HepG2 (cell line): Measurements from ENCODE around the gene CENPW. TPM values are rescaled to one million over a fixed set of nuclear protein-coding genes. Genes with fewer than 3 reads are reported as not detected.

Source experiments
- ATAC-seq: fragments of 200-7000 bp; cut with Tn5 transposase; 3 replicates; pipeline ENCODE4 v1.9.1; 2020; ENCODE audit warnings: mild to moderate bottlenecking, moderate library complexity
- BruUV-seq: library from RNA; stranded (reverse); fragments of 400-500 nt; replicated peaks from 2 replicates; lab custom pipeline; 2021; lab: Mats Ljungman, UMichigan
- CTCF ChIA-PET: fragments of 300-600 bp; formaldehyde crosslinking; extraction: SDS; loops from one replicate; lab custom pipeline; 2021; ENCODE audit warnings: low total read pairs, inconsistent platforms, low intra/inter-chr PET ratio; lab: Yijun Ruan, JAX
- POLR2A ChIA-PET: fragments of 350-600 bp; sonication (Branson Sonifier 250); formaldehyde crosslinking; loops from one replicate; lab custom pipeline; 2020; ENCODE audit warnings: antibody characterized with exemption, inconsistent platforms; lab: Yijun Ruan, JAX
- DNase-seq: peaks from one replicate; pipeline ENCODE4 v3.0.0-alpha.2; 2015; ENCODE audit warnings: low spot score
- FAIRE-seq: peaks from 3 replicates; lab custom pipeline; 2011; peaks lifted over from hg19 to GRCh38; lab: Jason Lieb, UNC
- H2AFZ ChIP-seq: one replicate; pipeline ENCODE4 v1.6.1; 2011; ENCODE audit warnings: low read length, inconsistent platforms
- H3K27ac ChIP-seq: fragments of 300-600 bp; 3 replicates; pipeline ENCODE4 v1.8.0; 2011; ENCODE audit warnings: mixed run types, mild to moderate bottlenecking, mixed read lengths, low read length, inconsistent platforms; ENCODE audit not compliant: insufficient read depth; ENCODE audit errors: extremely low read length
- H3K27me3 ChIP-seq, 2 experiments: fragments of 200-600 bp in 1 of 2; 2 replicates in 1 of 2; 3 replicates in 1 of 2; pipeline versions ENCODE4 v1.6.0 to v1.8.0; 2011; ENCODE audit warnings: low read length in 2 of 2, mild to moderate bottlenecking in 2 of 2, moderate library complexity in 2 of 2, inconsistent platforms in 1 of 2; ENCODE audit not compliant: insufficient read depth in 2 of 2, control insufficient read depth in 1 of 2
- H3K36me3 ChIP-seq, 2 experiments: fragments of 200-600 bp in 1 of 2; replicated peaks in 1 of 2; 2 replicates in 1 of 2; 3 replicates in 1 of 2; pipeline versions ENCODE4 v1.5.1 to v1.8.0; 2011; ENCODE audit warnings: low read length in 2 of 2, inconsistent platforms in 1 of 2; ENCODE audit not compliant: insufficient read depth in 2 of 2, control insufficient read depth in 1 of 2
- H3K4me1 ChIP-seq: 2 replicates; pipeline ENCODE4 v1.5.1; 2012; ENCODE audit warnings: low read length, inconsistent platforms; ENCODE audit not compliant: insufficient read depth
- H3K4me2 ChIP-seq: 2 replicates; pipeline ENCODE4 v1.6.0; 2011; ENCODE audit warnings: low read depth, low read length, inconsistent platforms
- H3K4me3 ChIP-seq, 3 experiments: fragments of 200-600 bp in 1 of 3; sonication (generic), shearing (Covaris generic) in 1 of 3; replicated peaks in 1 of 3; 2 replicates each; pipeline ENCODE4 v1.5.1; 2011 to 2016; ENCODE audit warnings: low read length in 3 of 3, inconsistent platforms in 2 of 3, low read depth in 2 of 3, mild to moderate bottlenecking in 2 of 3, control low read depth in 1 of 3, mixed read lengths in 1 of 3; ENCODE audit not compliant: insufficient read depth in 1 of 3
- H3K79me2 ChIP-seq: one replicate; pipeline ENCODE4 v1.6.1; 2011; ENCODE audit warnings: low read length, inconsistent platforms; ENCODE audit not compliant: insufficient read depth
- H3K9ac ChIP-seq: 2 replicates; pipeline ENCODE4 v1.6.0; 2011; ENCODE audit warnings: mild to moderate bottlenecking, low read depth, low read length, inconsistent platforms; ENCODE audit not compliant: insufficient read depth
- H3K9me3 ChIP-seq: 2 replicates; pipeline ENCODE4 v1.5.1; 2012; ENCODE audit warnings: mild to moderate bottlenecking, low read length
- H4K20me1 ChIP-seq: 2 replicates; pipeline ENCODE4 v1.6.0; 2011; ENCODE audit warnings: inconsistent platforms, mild to moderate bottlenecking, low read length, moderate library complexity; ENCODE audit not compliant: insufficient read depth
- MAF1 ChIP-seq: sonication (generic); formaldehyde crosslinking; IDR thresholded peaks from 2 replicates; pipeline ENCODE4 v1.5.0; 2020; ENCODE audit warnings: missing genetic modification reagents, borderline replicate concordance
- NFIC ChIP-seq: IDR thresholded peaks from 2 replicates; pipeline ENCODE4 v1.6.1; 2012; ENCODE audit warnings: mild to moderate bottlenecking, low read length, inconsistent platforms
- TSC22D2 ChIP-seq: sonication (generic); formaldehyde crosslinking; IDR thresholded peaks from 2 replicates; pipeline ENCODE4 v1.5.1; 2020; ENCODE audit warnings: missing genetic modification reagents, mild to moderate bottlenecking, borderline replicate concordance
- ZNF672 ChIP-seq: sonication (generic); formaldehyde crosslinking; IDR thresholded peaks from 2 replicates; pipeline ENCODE4 v1.8.1; 2022; ENCODE audit warnings: missing genetic modification reagents
- ZNF704 ChIP-seq: sonication (generic); formaldehyde crosslinking; IDR thresholded peaks from 2 replicates; pipeline ENCODE4 v1.8.1; 2023; ENCODE audit warnings: mild to moderate bottlenecking, inconsistent platforms, moderate library complexity, missing genetic modification reagents, borderline replicate concordance
- ZSCAN29 ChIP-seq: sonication (generic); formaldehyde crosslinking; conservative IDR thresholded peaks from 2 replicates; pipeline ENCODE4 v1.4.0; 2020; ENCODE audit warnings: mild to moderate bottlenecking, missing genetic modification reagents
- WGBS: methylation state at CpG from one replicate; pipeline ENCODE4 v1.1.6; 2017; ENCODE audit warnings: low lambda C conversion rate; 5-methylcytosine and 5-hydroxymethylcytosine counted together
- in situ Hi-C: cut with HindIII; loops from 2 replicates; pipeline ENCODE4 v1.10.0; 2017; ENCODE audit warnings: low pct_unique_long_range_greater_than_20kb; ENCODE audit not compliant: extremely low pct_ligation_motif_present
- intact Hi-C: fragments of 100-400 bp; cut with micrococcal nuclease; formaldehyde crosslinking; loops from one replicate; pipeline ENCODE4 v1.10.0; 2022; ENCODE audit not compliant: unreplicated experiment
- polyA plus RNA-seq, 8 experiments: library from polyadenylated mRNA; depleted of rRNA in 3 of 8; stranded (reverse) in 7 of 8; unstranded in 1 of 8; fragments of >200 nt; fragmentation: Illumina TruSeq in 4 of 8; extraction: Trizol in 4 of 8; gene quantifications; 2 replicates each; pipeline versions ENCODE4 v1.2.1 to v1.2.3, GENCODE V29; 2011 to 2016; ENCODE audit warnings: low read depth in 4 of 8, missing spikeins in 1 of 8, mixed read lengths in 1 of 8; ENCODE audit not compliant: insufficient read depth in 1 of 8
- total RNA-seq, 5 experiments: library from RNA; depleted of rRNA; stranded (reverse); fragments of >200 nt; fragmentation: Illumina TruSeq; extraction: Trizol; gene quantifications; 2 replicates each; pipeline ENCODE4 v1.2.3, GENCODE V29; 2016; ENCODE audit warnings: low read depth in 1 of 5
- TF ChIP-seq, protein P1 (sequence below): sonication (generic); formaldehyde crosslinking; IDR thresholded peaks from 2 replicates; pipeline ENCODE4 v1.4.0; 2020; ENCODE audit warnings: missing genetic modification reagents
- TF ChIP-seq, protein P2 (sequence below): sonication (generic); formaldehyde crosslinking; IDR thresholded peaks from 2 replicates; pipeline ENCODE4 v1.4.0; 2020; ENCODE audit warnings: missing genetic modification reagents, mild to moderate bottlenecking, borderline replicate concordance

The CENPW gene
- total and polyA plus RNA-seq, 2 of the 13 experiments (the other 11 are each of a cell fraction or from before 2014, with no cell fraction given) = 8.6 to 94.7 TPM

DNA sequence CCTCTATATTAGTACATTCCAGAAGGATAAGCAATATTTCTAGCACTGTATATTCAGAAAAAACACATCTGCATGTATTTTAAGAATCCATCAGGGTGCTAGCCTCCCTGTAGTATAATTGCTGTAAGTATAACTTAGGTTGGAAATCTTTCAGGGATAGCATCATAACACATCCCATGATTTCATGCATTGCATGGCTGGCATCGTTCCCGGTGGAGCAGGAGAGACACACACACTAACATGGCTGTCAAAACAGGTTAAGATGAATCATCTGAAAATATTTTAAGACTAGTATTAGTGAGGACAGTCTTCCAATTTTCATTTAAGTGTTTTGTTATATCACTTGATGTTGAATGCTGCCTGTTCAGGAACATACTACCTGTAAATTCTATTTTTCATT lies 32.1 kb upstream of the CENPW start:
- BruUV-seq = no TSS peak
- ChIA-PET POLR2A (no interaction called here), CTCF (no interaction called here)
- Histone ChIP-seq H3K36me3 (no peaks in the 10 kb centered on the region), H4K20me1 (no peaks in the 10 kb centered on the region), H3K9me3 (no peaks in the 10 kb centered on the region), H3K27me3 (no peaks in the 10 kb centered on the region), H2AFZ (no peak overlapping the region), H3K4me1 (no peaks in the 10 kb centered on the region), H3K9ac (no peak overlapping the region), H3K27ac (no peak overlapping the region), H3K79me2 (no peaks in the 10 kb centered on the region), H3K4me2 (no peak overlapping the region), H3K4me3 (no peak overlapping the region)
- FAIRE-seq (no peak), ATAC-seq (no peak), DNase-seq (no peak)
- intact Hi-C loops (no loop called here), in situ Hi-C loops (no loop called here)
- 76% methylated on average over 2 of the region's 2 CpGs for WGBS
- TF ChIP-seq ZNF704 = no peak
- TF ChIP-seq MAF1 (CRISPR knock-in tag) = no peak
- TF ChIP-seq, protein P1, sequence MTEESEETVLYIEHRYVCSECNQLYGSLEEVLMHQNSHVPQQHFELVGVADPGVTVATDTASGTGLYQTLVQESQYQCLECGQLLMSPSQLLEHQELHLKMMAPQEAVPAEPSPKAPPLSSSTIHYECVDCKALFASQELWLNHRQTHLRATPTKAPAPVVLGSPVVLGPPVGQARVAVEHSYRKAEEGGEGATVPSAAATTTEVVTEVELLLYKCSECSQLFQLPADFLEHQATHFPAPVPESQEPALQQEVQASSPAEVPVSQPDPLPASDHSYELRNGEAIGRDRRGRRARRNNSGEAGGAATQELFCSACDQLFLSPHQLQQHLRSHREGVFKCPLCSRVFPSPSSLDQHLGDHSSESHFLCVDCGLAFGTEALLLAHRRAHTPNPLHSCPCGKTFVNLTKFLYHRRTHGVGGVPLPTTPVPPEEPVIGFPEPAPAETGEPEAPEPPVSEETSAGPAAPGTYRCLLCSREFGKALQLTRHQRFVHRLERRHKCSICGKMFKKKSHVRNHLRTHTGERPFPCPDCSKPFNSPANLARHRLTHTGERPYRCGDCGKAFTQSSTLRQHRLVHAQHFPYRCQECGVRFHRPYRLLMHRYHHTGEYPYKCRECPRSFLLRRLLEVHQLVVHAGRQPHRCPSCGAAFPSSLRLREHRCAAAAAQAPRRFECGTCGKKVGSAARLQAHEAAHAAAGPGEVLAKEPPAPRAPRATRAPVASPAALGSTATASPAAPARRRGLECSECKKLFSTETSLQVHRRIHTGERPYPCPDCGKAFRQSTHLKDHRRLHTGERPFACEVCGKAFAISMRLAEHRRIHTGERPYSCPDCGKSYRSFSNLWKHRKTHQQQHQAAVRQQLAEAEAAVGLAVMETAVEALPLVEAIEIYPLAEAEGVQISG (CRISPR knock-in tag) = no peak
- no peak for TF ChIP-seq NFIC
- TF ChIP-seq ZNF672 (CRISPR knock-in tag) = no peak
- TF ChIP-seq TSC22D2 (CRISPR knock-in tag) = no peak
- no peak for TF ChIP-seq ZSCAN29 (CRISPR knock-in tag)
- TF ChIP-seq, protein P2, sequence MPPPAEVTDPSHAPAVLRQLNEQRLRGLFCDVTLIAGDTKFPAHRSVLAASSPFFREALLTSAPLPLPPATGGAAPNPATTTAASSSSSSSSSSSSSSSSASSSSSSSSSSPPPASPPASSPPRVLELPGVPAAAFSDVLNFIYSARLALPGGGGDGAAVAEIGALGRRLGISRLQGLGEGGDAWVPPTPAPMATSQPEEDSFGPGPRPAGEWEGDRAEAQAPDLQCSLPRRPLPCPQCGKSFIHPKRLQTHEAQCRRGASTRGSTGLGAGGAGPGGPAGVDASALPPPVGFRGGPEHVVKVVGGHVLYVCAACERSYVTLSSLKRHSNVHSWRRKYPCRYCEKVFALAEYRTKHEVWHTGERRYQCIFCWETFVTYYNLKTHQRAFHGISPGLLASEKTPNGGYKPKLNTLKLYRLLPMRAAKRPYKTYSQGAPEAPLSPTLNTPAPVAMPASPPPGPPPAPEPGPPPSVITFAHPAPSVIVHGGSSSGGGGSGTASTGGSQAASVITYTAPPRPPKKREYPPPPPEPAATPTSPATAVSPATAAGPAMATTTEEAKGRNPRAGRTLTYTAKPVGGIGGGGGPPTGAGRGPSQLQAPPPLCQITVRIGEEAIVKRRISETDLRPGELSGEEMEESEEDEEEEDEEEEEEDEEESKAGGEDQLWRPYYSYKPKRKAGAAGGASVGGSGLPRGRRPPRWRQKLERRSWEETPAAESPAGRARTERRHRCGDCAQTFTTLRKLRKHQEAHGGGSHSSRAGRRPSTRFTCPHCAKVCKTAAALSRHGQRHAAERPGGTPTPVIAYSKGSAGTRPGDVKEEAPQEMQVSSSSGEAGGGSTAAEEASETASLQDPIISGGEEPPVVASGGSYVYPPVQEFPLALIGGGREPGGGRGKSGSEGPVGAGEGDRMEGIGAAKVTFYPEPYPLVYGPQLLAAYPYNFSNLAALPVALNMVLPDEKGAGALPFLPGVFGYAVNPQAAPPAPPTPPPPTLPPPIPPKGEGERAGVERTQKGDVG = no peak
